GM12891 (cell line): ENCODE data around the gene AP3S1.

Source experiments
- PAX5 ChIP-seq: IDR thresholded peaks from 2 replicates; pipeline ENCODE4 v1.6.1; 2011; ENCODE audit warnings: low read length, moderate library complexity, mild to moderate bottlenecking; ENCODE audit not compliant: insufficient read depth, severe bottlenecking
- POLR2A ChIP-seq: IDR thresholded peaks from 2 replicates; pipeline ENCODE4 v1.6.1; 2011; ENCODE audit warnings: low read depth, low read length, control low read depth
- POLR2AphosphoS5 ChIP-seq: IDR thresholded peaks from 2 replicates; pipeline ENCODE4 v1.6.1; 2011; ENCODE audit warnings: low read depth, low read length, control low read depth
- POU2F2 ChIP-seq: IDR thresholded peaks from 2 replicates; pipeline ENCODE4 v1.6.1; 2011; ENCODE audit warnings: low read depth, mild to moderate bottlenecking, control low read depth, low read length, moderate library complexity
- SPI1 ChIP-seq: IDR thresholded peaks from 2 replicates; pipeline ENCODE4 v1.6.1; 2011; ENCODE audit warnings: low read depth, low read length, control low read depth
- TAF1 ChIP-seq: IDR thresholded peaks from 2 replicates; pipeline ENCODE4 v1.6.1; 2011; ENCODE audit warnings: low read depth, low read length, control low read depth

GRCh38 chr5:115815693-115816225 lies 26.0 kb upstream of the AP3S1 start:
- TF ChIP-seq TAF1 (no peak), POLR2A (no peak), POLR2AphosphoS5 (no peak), POU2F2 (no peak), SPI1 (no peak), PAX5 (no peak)
